NCI-H128 (cell line): ENCODE data around the gene TERB2.
"Not testable (repeated sequence)": the region's sequence is repeated elsewhere in the genome, so short reads cannot be mapped to it uniquely, and the experiment has no call there.

Experiments
- DNase-seq: peaks from one replicate; lab custom pipeline; 2025; ENCODE audit not compliant: unreplicated experiment; lab: John Stamatoyannopoulos, UW

The TERB2 gene

GRCh38 chr15:44956388-44956787, at the start of gene TERB2:
TERB2 (plus strand) TSS chr15:44956687; CDS start chr15:44956719, 32 bp downstream.
- no peak for DNase-seq

- DNase-seq, result no peak
These were observed 47.1 kb upstream of the TERB2 start for GRCh38 chr15:44909423-44909822.

GRCh38 chr15:44910981-44911625, 45.4 kb upstream of the TERB2 start:
- no peak for DNase-seq

GRCh38 chr15:44912186-44912585, 44.3 kb upstream of the TERB2 start:
- not testable (repeated sequence) for DNase-seq

- not testable (repeated sequence) for DNase-seq
These were observed 43.5 kb upstream of the TERB2 start for GRCh38 chr15:44912974-44913448.

GRCh38 chr15:44918136-44918535, 38.4 kb upstream of the TERB2 start:
- no peak for DNase-seq

GRCh38 chr15:44928658-44929057, 27.8 kb upstream of the TERB2 start:
- DNase-seq, result not testable (repeated sequence)

- not testable (repeated sequence) for DNase-seq
These were observed 26.2 kb upstream of the TERB2 start for GRCh38 chr15:44930283-44930682.

GRCh38 chr15:44958302-44958701, 1.8 kb downstream of the TERB2 start:
- DNase-seq, result not testable (repeated sequence)

- DNase-seq, result no peak
These were observed 12.0 kb downstream of the TERB2 start for GRCh38 chr15:44968475-44968874.

GRCh38 chr15:44971036-44971435, 14.5 kb downstream of the TERB2 start:
- DNase-seq, result peak; percentile 4

- not testable (repeated sequence) for DNase-seq
These were observed 19.7 kb downstream of the TERB2 start for GRCh38 chr15:44976183-44976582.

GRCh38 chr15:44977781-44978180, 21.3 kb downstream of the TERB2 start:
- DNase-seq, result not testable (repeated sequence)

GRCh38 chr15:44979617-44980339, 23.3 kb downstream of the TERB2 start:
- DNase-seq, result not testable (repeated sequence)

- DNase-seq, result not testable (repeated sequence)
These were observed 27.7 kb downstream of the TERB2 start for GRCh38 chr15:44984144-44984543.

- DNase-seq, result not testable (repeated sequence)
These were observed 30.0 kb downstream of the TERB2 start for GRCh38 chr15:44986346-44987055.

GRCh38 chr15:44987711-44988110, 31.2 kb downstream of the TERB2 start:
- not testable (repeated sequence) for DNase-seq

- not testable (repeated sequence) for DNase-seq
These were observed 31.8 kb downstream of the TERB2 start for GRCh38 chr15:44988184-44988869.

- not testable (repeated sequence) for DNase-seq
These were observed 32.4 kb downstream of the TERB2 start for GRCh38 chr15:44988870-44989219.

GRCh38 chr15:44997632-44998031, 41.1 kb downstream of the TERB2 start:
- DNase-seq, result not testable (repeated sequence)

GRCh38 chr15:44999105-44999504, 42.6 kb downstream of the TERB2 start:
- DNase-seq, result no peak
